Activated CD8-positive, alpha-beta memory T cell treated with anti-CD3 and anti-CD28 coated beads for 48 hours (primary cell): ENCODE measurements around the gene NPIPA1.
"Not testable (repeated sequence)": the region's sequence is repeated elsewhere in the genome, so short reads cannot be mapped to it uniquely, and the experiment has no call there.

ENCODE experiments used
- DNase-seq, 3 experiments: peaks; one replicate each; pipeline ENCODE4 v3.0.0-alpha.2; 2020; ENCODE audit warnings: low read depth in 2 of 3, low spot score in 2 of 3

The NPIPA1 gene

GRCh38 chr16:14976971-14977736, 39.9 kb downstream of the NPIPA1 start:
- not testable (repeated sequence) for DNase-seq

GRCh38 chr16:14978281-14978680, 41.0 kb downstream of the NPIPA1 start:
- DNase-seq = not testable (repeated sequence)

GRCh38 chr16:14978908-14979307, 41.7 kb downstream of the NPIPA1 start:
- DNase-seq = not testable (repeated sequence)

GRCh38 chr16:14981234-14981633, 44.0 kb downstream of the NPIPA1 start:
- DNase-seq = not testable (repeated sequence)

- DNase-seq = not testable (repeated sequence)
Measured at GRCh38 chr16:14982521-14982920, 45.3 kb downstream of the NPIPA1 start.

- DNase-seq = not testable (repeated sequence)
Measured at GRCh38 chr16:14988092-14988491, 50.8 kb downstream of the NPIPA1 start.

- not testable (repeated sequence) for DNase-seq
Measured at GRCh38 chr16:14988661-14989191, 51.5 kb downstream of the NPIPA1 start.

GRCh38 chr16:14989291-14990281, 52.3 kb downstream of the NPIPA1 start:
- DNase-seq = not testable (repeated sequence)

GRCh38 chr16:14993277-14994151, 56.3 kb downstream of the NPIPA1 start:
- DNase-seq = not testable (repeated sequence)

GRCh38 chr16:14996702-14997101, 59.5 kb downstream of the NPIPA1 start:
- not testable (repeated sequence) for DNase-seq

- DNase-seq = not testable (repeated sequence)
Measured at GRCh38 chr16:14998300-14998699, 61.1 kb downstream of the NPIPA1 start.

GRCh38 chr16:14999845-15000244, 62.6 kb downstream of the NPIPA1 start:
- DNase-seq = not testable (repeated sequence)
